Measurements from ENCODE around the gene ERN1. TPM values are rescaled to one million over a fixed set of nuclear protein-coding genes. Genes with fewer than 3 reads are reported as not detected.

The ERN1 gene
- total and polyA plus RNA-seq, 7 donors, result 1.2 to 9.4 (median 7.4) TPM

DNA sequence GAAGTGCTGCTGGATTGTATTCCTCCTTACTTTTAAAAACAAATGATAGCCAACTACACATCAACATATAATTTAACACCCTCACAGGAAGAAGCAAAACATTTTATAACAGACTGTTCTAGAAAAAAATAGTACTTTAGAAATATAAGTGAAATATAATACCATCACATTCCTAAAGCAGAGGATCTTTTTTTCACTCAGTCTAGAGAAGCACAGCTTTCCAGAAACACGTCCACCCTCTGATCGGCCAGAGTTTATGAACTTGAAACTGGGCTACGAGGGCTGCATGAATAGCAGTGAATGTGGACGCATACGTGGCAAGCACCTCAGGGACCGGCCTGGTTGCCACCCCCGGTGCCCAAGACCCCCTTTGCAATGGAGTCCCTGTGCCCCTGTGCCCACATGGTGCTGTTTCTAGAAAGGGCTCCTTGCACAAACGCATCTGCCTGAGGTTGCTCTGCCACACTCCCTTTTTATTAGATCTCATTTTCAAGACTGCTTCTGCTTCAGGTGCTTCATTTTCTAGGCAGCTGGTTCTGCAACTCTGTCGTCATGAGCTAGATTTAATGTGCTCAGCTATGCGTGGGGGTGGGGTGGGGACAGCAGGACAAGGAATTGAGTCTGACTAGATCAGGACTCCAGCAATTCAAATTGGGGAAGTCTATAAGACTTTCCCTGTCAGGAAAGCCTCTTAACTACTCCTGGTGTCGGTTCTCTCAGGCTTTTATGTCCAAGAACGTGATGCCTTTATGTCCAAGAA is 29.1 kb upstream of the ERN1 start:
- no peak overlapping the region for H3K4me3 ChIP-seq
- 84 to 88% methylated on average over 12 of the region's 12 CpGs for WGBS, 2 donors
- H3K27me3 ChIP-seq, result no peaks in the 10 kb centered on the region
- H3K27ac ChIP-seq, result no peak overlapping the region
- intact Hi-C loops (cut with DNase I), result no loop called here
- peaks cover 0 to 20% (median 0%) of the 10 kb centered on the region in 4 donors for H3K36me3 ChIP-seq
- TF ChIP-seq POLR2A (IDR thresholded peaks at IDR 0.05) (no peak), EP300 (IDR thresholded peaks at IDR 0.05) (no peak), POLR2AphosphoS5 (IDR thresholded peaks at IDR 0.05) (no peak)
- TF ChIP-seq, protein P1, sequence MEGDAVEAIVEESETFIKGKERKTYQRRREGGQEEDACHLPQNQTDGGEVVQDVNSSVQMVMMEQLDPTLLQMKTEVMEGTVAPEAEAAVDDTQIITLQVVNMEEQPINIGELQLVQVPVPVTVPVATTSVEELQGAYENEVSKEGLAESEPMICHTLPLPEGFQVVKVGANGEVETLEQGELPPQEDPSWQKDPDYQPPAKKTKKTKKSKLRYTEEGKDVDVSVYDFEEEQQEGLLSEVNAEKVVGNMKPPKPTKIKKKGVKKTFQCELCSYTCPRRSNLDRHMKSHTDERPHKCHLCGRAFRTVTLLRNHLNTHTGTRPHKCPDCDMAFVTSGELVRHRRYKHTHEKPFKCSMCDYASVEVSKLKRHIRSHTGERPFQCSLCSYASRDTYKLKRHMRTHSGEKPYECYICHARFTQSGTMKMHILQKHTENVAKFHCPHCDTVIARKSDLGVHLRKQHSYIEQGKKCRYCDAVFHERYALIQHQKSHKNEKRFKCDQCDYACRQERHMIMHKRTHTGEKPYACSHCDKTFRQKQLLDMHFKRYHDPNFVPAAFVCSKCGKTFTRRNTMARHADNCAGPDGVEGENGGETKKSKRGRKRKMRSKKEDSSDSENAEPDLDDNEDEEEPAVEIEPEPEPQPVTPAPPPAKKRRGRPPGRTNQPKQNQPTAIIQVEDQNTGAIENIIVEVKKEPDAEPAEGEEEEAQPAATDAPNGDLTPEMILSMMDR (IDR thresholded peaks at IDR 0.05), result no peak
- no peak for DNase-seq
- H3K4me1 ChIP-seq, result peaks cover 0 to 21% (median 14%) of the 10 kb centered on the region in 4 donors
- no peaks in the 10 kb centered on the region for H3K9me3 ChIP-seq

DNA sequence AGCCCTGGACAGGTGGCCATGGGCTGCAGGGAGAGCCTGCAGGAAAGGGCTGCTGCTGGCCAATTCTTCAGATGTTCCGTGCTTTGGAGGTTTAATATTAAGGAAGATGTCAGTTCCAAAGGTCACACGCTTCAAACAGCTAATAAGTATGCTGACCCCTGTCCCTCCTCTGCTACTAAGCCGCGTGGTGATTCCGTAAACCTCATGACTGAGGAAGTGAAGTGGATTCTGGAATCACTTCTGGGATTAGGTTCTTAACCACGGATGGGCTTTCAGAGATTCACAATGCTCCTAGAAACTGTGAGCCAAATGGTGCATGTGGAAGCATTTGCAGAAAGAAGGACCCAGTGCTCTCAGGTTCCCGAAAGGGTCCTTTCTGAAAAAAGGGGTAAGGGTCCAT is 28.5 kb upstream of the ERN1 start:
- Histone ChIP-seq H3K36me3 (peaks cover 0 to 24% (median 0%) of the 10 kb centered on the region in 4 donors), H3K27ac (no peak overlapping the region), H3K27me3 (no peaks in the 10 kb centered on the region), H3K4me3 (no peak overlapping the region), H3K4me1 (peaks cover 0 to 21% (median 14%) of the 10 kb centered on the region in 4 donors), H3K9me3 (no peaks in the 10 kb centered on the region)
- WGBS, 2 donors, result 76 to 80% methylated on average over 7 of the region's 7 CpGs
- intact Hi-C loops (cut with DNase I), result no loop called here
- no peak for DNase-seq
- TF ChIP-seq, protein P1 (IDR thresholded peaks at IDR 0.05), result no peak
- TF ChIP-seq POLR2A (IDR thresholded peaks at IDR 0.05), result no peak
- no peak for TF ChIP-seq EP300 (IDR thresholded peaks at IDR 0.05)
- TF ChIP-seq POLR2AphosphoS5 (IDR thresholded peaks at IDR 0.05), result no peak

DNA sequence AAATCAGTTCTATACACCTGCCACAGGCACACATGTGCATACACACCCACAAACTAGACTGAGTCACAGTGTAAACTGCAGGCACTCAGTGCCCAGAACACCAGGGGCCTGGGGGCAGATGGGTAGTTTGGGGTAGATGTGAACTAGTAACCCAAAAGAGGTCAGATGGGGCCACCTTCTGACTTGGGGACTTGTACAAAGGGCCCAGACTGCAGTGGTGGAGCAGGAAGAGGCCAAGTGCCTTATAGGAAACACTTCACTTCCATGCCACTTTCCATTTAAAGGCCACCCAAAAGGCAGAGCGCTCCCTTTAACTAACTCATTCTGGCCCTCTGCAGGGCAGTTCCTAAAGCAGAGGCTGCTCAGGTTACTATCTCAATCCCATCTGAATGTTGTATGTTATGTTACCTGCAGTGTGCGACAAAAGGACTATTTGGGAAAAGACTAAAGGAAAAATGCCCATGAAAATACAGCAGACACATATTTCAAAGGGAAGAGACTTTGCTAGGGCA is 27.8 kb upstream of the ERN1 start:
- intact Hi-C loops (cut with DNase I), result no loop called here
- TF ChIP-seq, protein P1 (IDR thresholded peaks at IDR 0.05), result no peak
- TF ChIP-seq EP300 (IDR thresholded peaks at IDR 0.05) (no peak), POLR2AphosphoS5 (IDR thresholded peaks at IDR 0.05) (no peak), POLR2A (IDR thresholded peaks at IDR 0.05) (no peak)
- Histone ChIP-seq H3K36me3 (peaks cover 0 to 29% (median 3%) of the 10 kb centered on the region in 4 donors), H3K27me3 (no peaks in the 10 kb centered on the region), H3K4me1 (peaks cover 0 to 21% (median 14%) of the 10 kb centered on the region in 4 donors), H3K9me3 (no peaks in the 10 kb centered on the region), H3K4me3 (no peak overlapping the region), H3K27ac (no peak overlapping the region)
- WGBS, 2 donors, result 94 to 97% methylated on average over 2 of the region's 2 CpGs
- DNase-seq, result no peak

DNA sequence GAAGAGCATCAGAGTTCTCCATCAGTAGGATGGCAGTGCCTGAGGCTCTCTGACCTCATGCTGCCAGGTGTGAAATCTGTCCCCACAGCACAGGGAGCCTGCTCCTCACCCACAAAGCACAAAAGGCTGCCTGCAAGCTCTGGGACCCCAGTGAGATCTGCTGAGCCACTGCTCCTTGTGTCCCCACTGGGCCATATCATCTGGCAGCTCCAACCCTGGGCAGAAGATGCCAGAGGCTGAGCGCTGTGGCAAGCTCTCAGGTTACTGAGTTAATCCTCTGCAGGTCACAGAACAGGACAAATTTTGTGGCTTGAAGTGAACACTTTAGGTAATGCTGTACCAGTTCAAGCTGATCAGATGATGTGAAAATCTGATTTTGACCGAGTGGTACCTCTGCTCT is 26.7 kb upstream of the ERN1 start:
- H3K9me3 ChIP-seq, result no peaks in the 10 kb centered on the region
- TF ChIP-seq POLR2A (IDR thresholded peaks at IDR 0.05) (no peak), POLR2AphosphoS5 (IDR thresholded peaks at IDR 0.05) (no peak), EP300 (IDR thresholded peaks at IDR 0.05) (no peak)
- TF ChIP-seq, protein P1 (IDR thresholded peaks at IDR 0.05), result no peak
- no peak for DNase-seq
- H3K27ac ChIP-seq, result peak overlapping the region; percentile 53 to 62 (median 56)
- no peaks in the 10 kb centered on the region for H3K27me3 ChIP-seq
- H3K4me1 ChIP-seq, result peaks cover 0 to 21% (median 14%) of the 10 kb centered on the region in 4 donors
- no peak overlapping the region for H3K4me3 ChIP-seq
- peaks cover 0 to 40% (median 5%) of the 10 kb centered on the region in 4 donors for H3K36me3 ChIP-seq
- intact Hi-C loops (cut with DNase I), result no loop called here
- WGBS, 2 donors, result 96 to 97% methylated on average over 2 of the region's 2 CpGs
